KOPT-K1 (cell line): Measurements from ENCODE around the gene SH3TC1.

ENCODE experiments used
- H3K27ac ChIP-seq: fragments of 200-600 bp; sonication (generic); 2 replicates; pipeline ENCODE4 v1.5.1; 2016; ENCODE audit warnings: antibody characterized with exemption, mild to moderate bottlenecking, low read depth, low read length; ENCODE audit not compliant: poor library complexity, severe bottlenecking
- H3K36me3 ChIP-seq: fragments of 200-600 bp; sonication (generic); 2 replicates; pipeline ENCODE4 v1.5.1; 2017; ENCODE audit warnings: antibody characterized with exemption, mild to moderate bottlenecking, low read length, moderate library complexity; ENCODE audit not compliant: insufficient read depth
- H3K9me3 ChIP-seq: fragments of 200-600 bp; sonication (generic); 2 replicates; pipeline ENCODE4 v1.5.1; 2017; ENCODE audit warnings: antibody characterized with exemption, low read length, mild to moderate bottlenecking; ENCODE audit not compliant: insufficient read depth, poor library complexity, severe bottlenecking

Gene SH3TC1

GRCh38 chr4:8209181-8209874 lies 10.2 kb downstream of the SH3TC1 start:
- no peak overlapping the region for H3K27ac ChIP-seq
- no peaks in the 10 kb centered on the region for H3K9me3 ChIP-seq
- H3K36me3 ChIP-seq, result peaks cover 6% of the 10 kb centered on the region; the same call in 1 of the 2 replicates

GRCh38 chr4:8210010-8210409 lies 10.9 kb downstream of the SH3TC1 start:
- peaks cover 6% of the 10 kb centered on the region; the same call in 1 of the 2 replicates for H3K36me3 ChIP-seq
- H3K9me3 ChIP-seq, result no peaks in the 10 kb centered on the region
- no peak overlapping the region for H3K27ac ChIP-seq

- H3K9me3 ChIP-seq, result no peaks in the 10 kb centered on the region
- peaks cover 11% of the 10 kb centered on the region; the same call in 1 of the 2 replicates for H3K36me3 ChIP-seq
- H3K27ac ChIP-seq, result no peak overlapping the region
These were observed 11.5 kb downstream of the SH3TC1 start for GRCh38 chr4:8210616-8211015.

- H3K36me3 ChIP-seq, result peaks cover 18% of the 10 kb centered on the region; the same call in 1 of the 2 replicates
- H3K9me3 ChIP-seq, result no peaks in the 10 kb centered on the region
- H3K27ac ChIP-seq, result no peak overlapping the region
These were observed 12.2 kb downstream of the SH3TC1 start for GRCh38 chr4:8211251-8211650.

- H3K36me3 ChIP-seq, result peaks cover 19% of the 10 kb centered on the region; the same call in 1 of the 2 replicates
- H3K9me3 ChIP-seq, result no peaks in the 10 kb centered on the region
- no peak overlapping the region for H3K27ac ChIP-seq
These were observed 12.9 kb downstream of the SH3TC1 start for GRCh38 chr4:8211737-8212581.

- peaks cover 17% of the 10 kb centered on the region; the same call in 1 of the 2 replicates for H3K36me3 ChIP-seq
- H3K27ac ChIP-seq, result no peak overlapping the region
These were observed 13.5 kb downstream of the SH3TC1 start for GRCh38 chr4:8212622-8213021.

GRCh38 chr4:8213121-8213520 lies 14.0 kb downstream of the SH3TC1 start:
- Histone ChIP-seq H3K27ac (no peak overlapping the region), H3K9me3 (no peaks in the 10 kb centered on the region), H3K36me3 (peaks cover 13% of the 10 kb centered on the region; the same call in 1 of the 2 replicates)

More at GRCh38 chr4:8212622-8213021, 13.5 kb downstream of the SH3TC1 start:
- H3K9me3 ChIP-seq, result no peaks in the 10 kb centered on the region

GRCh38 chr4:8214136-8214535 lies 15.0 kb downstream of the SH3TC1 start:
- Histone ChIP-seq H3K9me3 (no peaks in the 10 kb centered on the region), H3K27ac (no peak overlapping the region), H3K36me3 (peaks cover 13% of the 10 kb centered on the region; the same call in 1 of the 2 replicates)

- no peaks in the 10 kb centered on the region for H3K9me3 ChIP-seq
- H3K27ac ChIP-seq, result peak overlapping the region; percentile 37
- H3K36me3 ChIP-seq, result peaks cover 19% of the 10 kb centered on the region; the same call in 1 of the 2 replicates
These were observed 15.9 kb downstream of the SH3TC1 start for GRCh38 chr4:8215001-8215427.

- Histone ChIP-seq H3K36me3 (peaks cover 22% of the 10 kb centered on the region; the same call in 1 of the 2 replicates), H3K27ac (peak overlapping the region; percentile 37), H3K9me3 (no peaks in the 10 kb centered on the region)
These were observed 16.8 kb downstream of the SH3TC1 start for GRCh38 chr4:8215641-8216442.

- Histone ChIP-seq H3K9me3 (no peaks in the 10 kb centered on the region), H3K27ac (no peak overlapping the region), H3K36me3 (peaks cover 22% of the 10 kb centered on the region; the same call in 1 of the 2 replicates)
These were observed 17.6 kb downstream of the SH3TC1 start for GRCh38 chr4:8216443-8217245.

- H3K27ac ChIP-seq, result no peak overlapping the region
- H3K9me3 ChIP-seq, result no peaks in the 10 kb centered on the region
- peaks cover 22% of the 10 kb centered on the region; the same call in 1 of the 2 replicates for H3K36me3 ChIP-seq
These were observed 18.1 kb downstream of the SH3TC1 start for GRCh38 chr4:8217246-8217511.

GRCh38 chr4:8217871-8218270 lies 18.8 kb downstream of the SH3TC1 start:
- Histone ChIP-seq H3K9me3 (no peaks in the 10 kb centered on the region), H3K27ac (peak overlapping the region; percentile 42), H3K36me3 (peaks cover 22% of the 10 kb centered on the region; the same call in 1 of the 2 replicates)

- H3K9me3 ChIP-seq, result no peaks in the 10 kb centered on the region
- peak overlapping the region; percentile 42 for H3K27ac ChIP-seq
- H3K36me3 ChIP-seq, result peaks cover 29% of the 10 kb centered on the region; the same call in 1 of the 2 replicates
These were observed 19.4 kb downstream of the SH3TC1 start for GRCh38 chr4:8218371-8219031.
